GM18511 (cell line): ENCODE data around the gene ATP6V1F.
"Not testable (repeated sequence)": the region's sequence is repeated elsewhere in the genome, so short reads cannot be mapped to it uniquely, and the experiment has no call there.

Source experiments
- ATAC-seq: cut with Tn5 transposase; IDR thresholded peaks from one replicate; pipeline ENCODE4 v1.9.1; 2021; ENCODE audit warnings: mild to moderate bottlenecking, moderate library complexity; ENCODE audit not compliant: unreplicated experiment

The ATP6V1F gene

GRCh38 chr7:128894101-128894440 is 31.4 kb downstream of the ATP6V1F start:
- ATAC-seq = no peak

- no peak for ATAC-seq
These were observed 32.7 kb downstream of the ATP6V1F start for GRCh38 chr7:128895320-128895719.

GRCh38 chr7:128899392-128899791 is 36.7 kb downstream of the ATP6V1F start:
- ATAC-seq = no peak

- ATAC-seq = no peak
These were observed 37.6 kb downstream of the ATP6V1F start for GRCh38 chr7:128900237-128900636.

GRCh38 chr7:128902761-128903585 is 40.3 kb downstream of the ATP6V1F start:
- ATAC-seq = no peak

- no peak for ATAC-seq
These were observed 41.1 kb downstream of the ATP6V1F start for GRCh38 chr7:128903621-128904361.

GRCh38 chr7:128904381-128905197 is 41.9 kb downstream of the ATP6V1F start:
- ATAC-seq = peak; percentile 63

GRCh38 chr7:128906001-128906765 is 43.5 kb downstream of the ATP6V1F start:
- ATAC-seq = no peak

GRCh38 chr7:128906766-128907559 is 44.3 kb downstream of the ATP6V1F start:
- no peak for ATAC-seq

GRCh38 chr7:128908750-128909624 is 46.3 kb downstream of the ATP6V1F start:
- no peak for ATAC-seq

GRCh38 chr7:128909625-128910568 is 47.2 kb downstream of the ATP6V1F start:
- no peak for ATAC-seq

- no peak for ATAC-seq
These were observed 47.9 kb downstream of the ATP6V1F start, which contains the start of gene KCP for GRCh38 chr7:128910569-128910945. Gene KCP (minus strand): TSS chr7:128910709. CDS start chr7:128910676, 33 bp downstream.

- ATAC-seq = no peak
These were observed 48.9 kb downstream of the ATP6V1F start for GRCh38 chr7:128911423-128912031.

- ATAC-seq = no peak
These were observed 49.6 kb downstream of the ATP6V1F start for GRCh38 chr7:128912281-128912680.

GRCh38 chr7:128912709-128913495 is 50.2 kb downstream of the ATP6V1F start:
- not testable (repeated sequence) for ATAC-seq

- ATAC-seq = no peak
These were observed 51.4 kb downstream of the ATP6V1F start for GRCh38 chr7:128913870-128914565.
